Thyroid gland (tissue), 4 donors: Measurements from ENCODE around the gene SLC35B1. TPM values are rescaled to one million over a fixed set of nuclear protein-coding genes. Genes with fewer than 3 reads are reported as not detected.

ENCODE experiments used
- DNase-seq, 2 donors: peaks; one replicate each; pipeline ENCODE4 v3.0.0-alpha.2; 2019
- H3K27ac ChIP-seq, 3 donors: fragments of 200-600 bp; sonication (generic); 1 replicate in 2 of 3; 2 replicates in 1 of 3; pipeline ENCODE4 v1.5.1; 2016 to 2019; ENCODE audit warnings: mild to moderate bottlenecking in 1 of 3, moderate library complexity in 1 of 3
- H3K27me3 ChIP-seq: fragments of 200-600 bp; sonication (generic); one replicate; pipeline ENCODE4 v1.5.1; 2019
- H3K36me3 ChIP-seq, 2 donors: fragments of 200-600 bp; sonication (generic); one replicate each; pipeline ENCODE4 v1.5.1; 2016 to 2019
- H3K4me1 ChIP-seq, 2 donors: fragments of 200-600 bp; sonication (generic); one replicate each; pipeline ENCODE4 v1.5.1; 2017 to 2019
- H3K4me3 ChIP-seq, 3 donors: fragments of 200-600 bp; sonication (generic); replicated peaks in 1 of 3; 1 replicate in 2 of 3; 2 replicates in 1 of 3; pipeline ENCODE4 v1.5.1; 2016; ENCODE audit warnings: mild to moderate bottlenecking in 1 of 3
- H3K9me3 ChIP-seq: fragments of 200-600 bp; sonication (generic); one replicate; pipeline ENCODE4 v1.5.1; 2017
- CTCF ChIP-seq, 6 experiments: fragments of 200-600 bp in 3 of 6; fragments of 450-650 bp in 3 of 6; sonication (generic) in 3 of 6; IDR thresholded peaks; one replicate each; pipeline ENCODE4 v1.5.1; 2016 to 2019; ENCODE audit warnings: antibody characterized with exemption in 6 of 6, mild to moderate bottlenecking in 2 of 6, inconsistent platforms in 1 of 6, moderate library complexity in 1 of 6
- POLR2A ChIP-seq, 2 donors: fragments of 450-650 bp; IDR thresholded peaks; one replicate each; pipeline ENCODE4 v1.6.1; 2017; ENCODE audit warnings: antibody characterized with exemption in 2 of 2, mild to moderate bottlenecking in 2 of 2, moderate library complexity in 1 of 2
- WGBS, 2 donors: methylation state at CpG; one replicate each; pipeline ENCODE4 v1.1.5; 2017; 5-methylcytosine and 5-hydroxymethylcytosine counted together
- intact Hi-C: fragments of 100-400 bp; cut with DNase I; formaldehyde crosslinking; loops from one replicate; pipeline ENCODE4 v1.15.1; 2023
- total RNA-seq, 4 donors: library from RNA; depleted of rRNA; stranded (reverse); fragments of >200 nt; gene quantifications; one replicate each; pipeline ENCODE4 v1.2.3, GENCODE V29; 2016

SLC35B1 gene
- total RNA-seq, 4 donors from 2014 or later: 77.5 to 171 (median 94.7) TPM

- Histone ChIP-seq H3K4me3 (no peak overlapping the region), H3K4me1 (peaks cover 10 to 25% of the 10 kb centered on the region in 2 donors), H3K36me3 (no peaks in the 10 kb centered on the region), H3K9me3 (no peaks in the 10 kb centered on the region), H3K27me3 (no peaks in the 10 kb centered on the region), H3K27ac (no peak overlapping the region)
- TF ChIP-seq CTCF (IDR thresholded peaks at IDR 0.05) (no peak), POLR2A (IDR thresholded peaks at IDR 0.05) (no peak)
- 85 to 92% methylated on average over 4 of the region's 4 CpGs for WGBS, 2 donors
- intact Hi-C loops: no loop called here
- DNase-seq: no peak
Observed at GRCh38 chr17:49670641-49671040, 37.1 kb downstream of the SLC35B1 start.

- no peaks in the 10 kb centered on the region for H3K36me3 ChIP-seq
- no peak for TF ChIP-seq POLR2A (IDR thresholded peaks at IDR 0.05)
- no peak for TF ChIP-seq CTCF (IDR thresholded peaks at IDR 0.05)
- intact Hi-C loops: no loop called here
- H3K9me3 ChIP-seq: no peaks in the 10 kb centered on the region
- no peak for DNase-seq
- H3K4me1 ChIP-seq: peaks cover 3 to 19% of the 10 kb centered on the region in 2 donors
- H3K4me3 ChIP-seq: no peak overlapping the region
- no peak overlapping the region for H3K27ac ChIP-seq
- 76 to 87% methylated on average over 1 of the region's 1 CpG for WGBS, 2 donors
- no peaks in the 10 kb centered on the region for H3K27me3 ChIP-seq
Observed at GRCh38 chr17:49670002-49670401, 37.8 kb downstream of the SLC35B1 start.

- no peaks in the 10 kb centered on the region for H3K27me3 ChIP-seq
- 82% methylated on average over 2 of the region's 2 CpGs for WGBS, 2 donors
- no peaks in the 10 kb centered on the region for H3K36me3 ChIP-seq
- no peak for DNase-seq
- no peaks in the 10 kb centered on the region for H3K9me3 ChIP-seq
- TF ChIP-seq CTCF (IDR thresholded peaks at IDR 0.05) (no peak), POLR2A (IDR thresholded peaks at IDR 0.05) (no peak)
- H3K4me1 ChIP-seq: peaks cover 12 to 22% of the 10 kb centered on the region in 2 donors
- intact Hi-C loops: no loop called here
- H3K4me3 ChIP-seq: no peak overlapping the region
- H3K27ac ChIP-seq: no peak overlapping the region
Observed at GRCh38 chr17:49667854-49668253, 39.9 kb downstream of the SLC35B1 start.

DNA sequence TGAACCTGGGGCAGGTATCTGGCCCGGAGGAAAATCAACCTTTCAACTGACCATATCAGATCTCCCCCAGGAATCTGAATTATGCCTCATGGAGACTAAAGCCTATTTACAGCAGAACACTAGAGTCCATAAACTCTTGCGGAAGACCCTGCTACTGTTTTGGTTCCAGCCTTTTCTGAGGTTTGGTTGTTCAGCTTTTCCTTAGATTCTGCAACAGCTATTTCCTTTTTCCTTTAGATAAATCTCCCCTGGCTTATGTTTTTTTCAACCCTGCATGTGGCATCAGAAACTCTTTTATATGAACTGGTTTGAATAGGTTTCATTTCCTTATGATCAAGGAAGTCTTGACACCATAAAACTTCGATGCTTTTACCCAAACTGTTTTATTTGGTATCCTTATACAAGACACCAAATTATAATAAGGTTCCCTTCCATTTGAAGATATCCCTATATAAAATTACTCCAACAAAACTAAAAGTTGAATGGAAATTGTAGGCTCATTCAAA is 43.0 kb downstream of the SLC35B1 start:
- H3K27ac ChIP-seq: no peak overlapping the region
- H3K4me1 ChIP-seq: peaks cover 17 to 32% of the 10 kb centered on the region in 2 donors
- intact Hi-C loops: no loop called here
- H3K4me3 ChIP-seq: no peak overlapping the region
- no peak for TF ChIP-seq CTCF (IDR thresholded peaks at IDR 0.05)
- TF ChIP-seq POLR2A (IDR thresholded peaks at IDR 0.05): no peak
- no peaks in the 10 kb centered on the region for H3K36me3 ChIP-seq
- DNase-seq: no peak
- WGBS, 2 donors: 83 to 84% methylated on average over 3 of the region's 3 CpGs
- H3K9me3 ChIP-seq: no peaks in the 10 kb centered on the region
- no peaks in the 10 kb centered on the region for H3K27me3 ChIP-seq

DNA sequence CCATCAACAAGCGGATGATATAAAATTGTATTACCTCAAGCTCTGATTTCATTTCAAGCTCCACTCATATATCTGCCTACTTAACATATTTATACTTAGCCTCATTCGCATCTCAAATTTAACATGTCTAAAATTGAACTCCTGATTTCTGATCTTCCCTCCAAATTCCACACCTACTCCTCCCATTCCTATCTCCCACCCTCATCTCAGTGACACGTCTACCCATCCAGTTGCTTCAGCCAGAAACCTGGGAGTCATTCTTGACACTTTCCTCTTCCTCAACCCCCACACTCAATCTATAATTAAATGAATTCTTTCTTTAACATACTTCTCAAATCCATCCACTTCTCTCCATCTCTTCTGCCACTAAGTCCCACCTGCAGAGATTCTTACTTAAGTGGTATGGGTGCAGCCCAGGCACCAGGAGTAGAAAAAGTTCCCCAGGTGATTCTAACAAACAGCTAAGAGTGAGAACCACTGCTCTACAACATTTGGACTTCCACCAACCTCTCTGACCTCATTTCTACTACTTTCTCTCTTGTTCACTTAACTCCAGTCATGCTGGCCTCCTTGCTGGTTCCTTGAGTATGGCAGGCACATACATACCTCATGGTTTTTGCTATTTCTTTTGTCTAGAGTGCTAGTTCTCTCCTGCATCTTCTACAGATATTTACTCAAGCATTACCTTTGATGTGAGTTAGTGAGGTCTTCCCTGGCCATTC is 47.9 kb downstream of the SLC35B1 start:
- H3K9me3 ChIP-seq: no peaks in the 10 kb centered on the region
- whole genome bisulfite sequencing, 2 donors: 93% methylated on average over 3 of the region's 3 CpGs
- peaks cover 20 to 30% of the 10 kb centered on the region in 2 donors for H3K4me1 ChIP-seq
- no peak overlapping the region for H3K27ac ChIP-seq
- H3K36me3 ChIP-seq: no peaks in the 10 kb centered on the region
- H3K4me3 ChIP-seq: no peak overlapping the region
- H3K27me3 ChIP-seq: no peaks in the 10 kb centered on the region
- DNase-seq: no peak
- TF ChIP-seq CTCF (IDR thresholded peaks at IDR 0.05) (no peak), POLR2A (IDR thresholded peaks at IDR 0.05) (no peak)
- intact Hi-C loops: no loop called here
